NCI-H128 (cell line): ENCODE measurements around the gene GH1.

Source experiments
- DNase-seq: peaks from one replicate; lab custom pipeline; 2025; ENCODE audit not compliant: unreplicated experiment; lab: John Stamatoyannopoulos, UW

Gene GH1

DNA sequence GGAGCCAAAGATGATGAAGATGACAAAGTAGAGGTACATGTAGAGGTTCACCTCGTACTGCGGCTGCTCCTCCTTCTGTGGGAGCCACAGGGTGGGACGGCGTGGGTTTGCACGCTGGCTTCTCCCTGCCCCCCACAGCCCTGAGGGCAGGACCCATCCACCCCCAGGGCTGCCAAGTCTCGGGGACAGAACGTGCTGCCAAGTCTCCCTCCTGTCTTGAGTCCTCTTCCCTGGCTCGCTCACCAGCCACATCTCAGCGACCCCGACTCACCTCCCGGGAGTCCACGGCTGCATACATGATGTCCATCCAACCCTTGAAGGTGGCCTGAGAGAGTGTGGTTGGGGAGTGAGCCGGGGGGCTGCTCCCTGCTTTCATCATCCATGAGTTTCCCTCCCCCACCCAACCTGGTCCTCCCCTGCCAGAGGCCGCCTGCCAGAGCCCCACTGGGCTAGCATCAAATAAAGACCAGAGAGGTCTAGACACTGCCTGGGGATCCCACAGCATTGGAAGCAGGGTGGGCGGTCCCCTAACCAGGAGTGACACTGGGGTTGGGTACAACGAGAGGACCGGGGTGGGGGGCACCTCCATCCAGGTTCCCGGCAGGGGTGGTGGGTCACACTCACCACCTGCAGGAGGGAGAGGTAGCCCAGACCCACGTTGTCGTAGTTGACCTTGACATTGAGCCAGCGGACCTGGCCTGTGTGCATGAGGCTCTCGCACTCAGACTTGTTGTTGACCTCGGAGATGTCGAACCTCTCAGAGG, 26.3 kb upstream of the GH1 start:
- no peak for DNase-seq

DNA sequence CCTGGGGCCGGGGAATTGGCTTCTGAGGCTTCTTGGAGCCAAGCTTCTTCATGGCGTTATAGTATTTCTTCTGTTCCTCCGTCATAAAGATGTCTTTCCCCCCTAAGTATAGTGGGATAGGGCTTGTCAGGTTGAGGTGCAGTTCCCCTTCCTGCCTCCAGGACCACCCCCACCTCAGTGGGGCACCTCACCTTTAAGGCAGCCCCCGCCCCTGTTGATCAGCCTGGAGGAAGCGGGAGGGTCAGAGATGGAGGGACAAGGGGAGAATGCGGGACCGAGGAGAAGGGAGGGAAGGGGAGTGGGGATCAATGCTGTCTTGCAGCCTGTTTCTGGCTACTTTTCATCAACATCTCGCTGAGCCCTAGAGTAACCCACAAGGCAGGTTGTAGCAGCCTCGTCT, 25.1 kb upstream of the GH1 start:
- DNase-seq = no peak

DNA sequence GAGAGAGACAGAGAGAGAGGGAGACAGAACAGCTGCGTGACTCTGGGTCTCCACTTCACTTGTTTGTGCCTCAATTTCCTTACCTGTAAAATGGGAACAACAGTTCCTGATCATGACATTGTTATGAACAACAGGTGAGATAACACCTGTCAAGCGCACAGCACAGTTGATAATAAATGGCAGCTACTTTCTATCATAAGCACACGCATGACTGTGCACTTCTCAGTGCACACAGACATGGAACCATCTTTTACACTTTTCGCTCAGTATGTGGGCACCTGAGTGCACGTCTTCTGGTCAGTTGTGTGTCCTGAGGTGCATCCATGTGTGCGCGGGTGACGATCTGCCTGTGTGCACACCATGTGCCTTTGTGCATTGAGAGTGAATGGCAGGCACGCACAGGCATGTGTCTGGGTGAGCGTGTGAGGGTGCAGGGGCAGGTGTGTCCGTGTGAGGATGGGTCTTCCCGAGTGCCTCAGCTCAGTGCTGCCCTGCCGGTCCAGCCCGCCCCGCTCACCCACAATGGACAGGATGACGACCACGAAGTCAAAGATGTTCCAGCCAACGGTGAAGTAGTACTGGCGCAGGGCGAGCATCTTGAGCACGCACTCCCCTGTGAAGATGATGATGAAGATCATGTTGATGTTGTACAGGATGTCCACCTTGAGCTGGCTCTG, 23.8 kb upstream of the GH1 start:
- DNase-seq = no peak

DNA sequence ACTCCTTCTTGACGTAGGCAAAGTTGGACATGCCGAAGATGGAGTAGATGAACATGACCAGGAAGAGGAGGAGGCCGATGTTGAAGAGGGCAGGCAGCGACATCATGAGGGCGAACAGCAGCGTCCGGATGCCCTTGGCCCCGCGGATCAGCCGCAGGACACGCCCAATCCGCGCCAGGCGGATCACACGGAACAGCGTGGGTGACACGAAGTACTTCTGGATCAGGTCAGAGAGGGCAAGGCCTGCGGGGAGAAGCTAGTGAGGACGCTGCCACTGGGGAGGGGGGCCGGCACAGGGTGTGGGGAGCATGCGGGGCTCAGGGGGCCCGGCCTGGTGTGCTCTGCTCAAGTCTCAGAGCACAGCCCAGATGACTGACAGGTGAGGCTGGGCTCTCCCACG, 23.1 kb upstream of the GH1 start:
- no peak for DNase-seq

DNA sequence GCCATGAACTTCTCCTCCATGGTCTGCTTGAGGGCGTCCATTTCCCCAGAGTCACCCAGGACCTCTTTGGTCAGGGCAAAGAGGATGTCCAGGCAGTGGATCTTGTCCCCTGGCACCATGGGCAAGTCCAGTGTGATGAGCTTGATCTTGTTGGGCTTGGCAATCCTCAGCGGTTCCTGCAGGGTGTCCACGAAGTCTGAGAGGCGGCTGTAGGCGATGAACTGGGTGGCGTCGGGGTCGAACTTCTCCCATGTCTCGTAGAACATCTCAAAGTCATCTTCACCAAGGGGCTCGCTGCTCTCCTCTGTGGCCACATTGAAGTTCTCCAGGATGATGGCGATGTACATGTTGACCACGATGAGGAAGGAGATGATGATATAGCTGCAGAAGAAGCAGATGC, 22.5 kb upstream of the GH1 start:
- DNase-seq = no peak

DNA sequence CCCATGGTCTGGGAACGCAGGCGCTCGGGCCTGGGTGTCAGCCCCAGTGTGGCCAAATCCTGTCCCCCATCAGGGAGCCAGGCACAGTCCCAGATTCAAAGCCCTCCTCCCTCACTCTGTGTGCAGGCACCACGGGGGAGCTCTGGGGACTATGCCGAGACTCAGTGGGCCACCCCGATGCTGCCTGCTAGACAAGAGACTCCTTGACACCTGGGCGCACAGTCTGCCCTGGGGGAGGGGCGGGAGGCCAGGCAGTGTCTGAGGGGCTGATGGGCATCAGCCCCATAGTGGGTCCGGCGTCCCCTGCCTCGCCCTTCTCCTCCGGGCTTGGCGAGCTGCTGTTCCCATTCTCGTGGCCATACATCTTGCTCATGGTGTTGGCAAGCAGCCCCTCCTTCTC, 21.9 kb upstream of the GH1 start:
- DNase-seq = no peak

DNA sequence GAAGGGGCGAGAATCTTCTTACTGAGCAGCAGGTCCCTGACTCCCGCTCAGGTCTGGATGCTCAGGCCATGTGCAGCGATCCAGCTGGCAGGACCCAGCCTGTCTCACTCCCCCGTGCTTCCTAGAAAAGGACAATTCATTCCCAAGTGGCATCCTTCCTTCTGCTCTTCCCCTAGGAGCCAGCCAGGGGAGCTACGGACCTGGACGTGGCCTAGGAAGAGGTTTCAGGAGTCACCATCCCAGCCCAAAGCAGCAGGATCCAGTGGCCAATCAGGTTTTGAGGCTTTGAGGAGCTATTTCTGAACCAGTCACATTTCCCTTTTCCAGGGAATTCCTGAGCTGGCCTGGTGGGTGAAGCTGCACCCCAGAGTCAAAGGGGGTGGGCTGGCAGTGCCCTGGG, 21.2 kb upstream of the GH1 start:
- DNase-seq = no peak

DNA sequence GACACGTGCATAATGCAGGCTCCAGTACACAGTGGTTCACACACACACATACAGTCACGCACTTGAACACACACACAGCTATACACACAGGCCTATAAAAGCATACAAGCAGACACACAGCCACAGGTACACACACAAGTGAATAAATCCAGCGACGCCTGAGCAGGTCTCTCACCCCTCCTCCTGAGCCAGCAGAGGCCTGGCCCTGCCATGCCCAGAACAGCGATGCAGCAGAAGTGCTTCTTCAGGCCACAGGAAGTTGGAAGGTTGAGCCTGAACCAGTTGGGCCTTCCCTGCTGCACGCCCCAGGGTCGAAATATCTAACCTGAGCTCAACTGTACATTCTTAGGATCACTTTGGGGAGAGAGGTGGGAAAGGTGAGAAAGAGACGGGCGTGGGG, 20.8 kb upstream of the GH1 start:
- no peak for DNase-seq

DNA sequence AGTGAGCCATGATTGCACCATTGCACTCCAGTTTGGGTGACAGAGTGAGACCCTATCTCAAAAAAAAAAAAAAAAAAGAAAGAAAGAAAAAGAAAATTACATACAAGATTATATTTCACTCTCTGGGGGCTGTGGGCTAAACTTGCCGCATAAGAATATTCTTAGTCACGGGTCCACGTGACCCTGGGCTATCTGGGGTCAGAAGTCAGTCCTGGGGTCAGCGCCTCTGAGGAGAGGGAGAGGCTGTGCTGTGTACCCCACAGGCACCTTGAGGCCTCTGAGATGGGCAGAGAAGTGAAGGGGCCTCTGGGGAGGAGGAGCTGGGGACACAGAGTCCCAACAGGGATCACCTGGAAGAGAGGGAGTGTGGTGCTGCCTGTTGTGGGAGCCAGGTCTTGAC, 19.3 kb upstream of the GH1 start:
- DNase-seq = no peak

DNA sequence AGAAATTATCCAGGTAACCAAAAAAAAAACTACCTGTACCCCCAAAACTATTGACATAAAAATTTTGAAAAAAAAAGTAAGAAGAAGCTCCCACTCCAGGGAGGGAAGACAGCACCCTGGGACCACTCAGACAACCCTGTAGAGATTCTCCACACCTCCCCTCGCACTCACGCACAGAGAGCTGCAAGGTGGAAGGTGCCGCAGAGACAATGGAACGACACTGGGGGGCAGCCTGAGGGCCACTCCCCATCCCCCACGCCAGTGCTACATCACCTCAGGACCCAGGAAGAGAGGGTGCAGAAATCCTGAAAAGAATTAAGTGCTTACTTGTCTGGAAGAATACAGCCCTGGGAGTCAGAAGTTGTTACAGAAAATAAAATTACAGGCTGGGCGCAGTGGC, 18.7 kb upstream of the GH1 start:
- DNase-seq = no peak

DNA sequence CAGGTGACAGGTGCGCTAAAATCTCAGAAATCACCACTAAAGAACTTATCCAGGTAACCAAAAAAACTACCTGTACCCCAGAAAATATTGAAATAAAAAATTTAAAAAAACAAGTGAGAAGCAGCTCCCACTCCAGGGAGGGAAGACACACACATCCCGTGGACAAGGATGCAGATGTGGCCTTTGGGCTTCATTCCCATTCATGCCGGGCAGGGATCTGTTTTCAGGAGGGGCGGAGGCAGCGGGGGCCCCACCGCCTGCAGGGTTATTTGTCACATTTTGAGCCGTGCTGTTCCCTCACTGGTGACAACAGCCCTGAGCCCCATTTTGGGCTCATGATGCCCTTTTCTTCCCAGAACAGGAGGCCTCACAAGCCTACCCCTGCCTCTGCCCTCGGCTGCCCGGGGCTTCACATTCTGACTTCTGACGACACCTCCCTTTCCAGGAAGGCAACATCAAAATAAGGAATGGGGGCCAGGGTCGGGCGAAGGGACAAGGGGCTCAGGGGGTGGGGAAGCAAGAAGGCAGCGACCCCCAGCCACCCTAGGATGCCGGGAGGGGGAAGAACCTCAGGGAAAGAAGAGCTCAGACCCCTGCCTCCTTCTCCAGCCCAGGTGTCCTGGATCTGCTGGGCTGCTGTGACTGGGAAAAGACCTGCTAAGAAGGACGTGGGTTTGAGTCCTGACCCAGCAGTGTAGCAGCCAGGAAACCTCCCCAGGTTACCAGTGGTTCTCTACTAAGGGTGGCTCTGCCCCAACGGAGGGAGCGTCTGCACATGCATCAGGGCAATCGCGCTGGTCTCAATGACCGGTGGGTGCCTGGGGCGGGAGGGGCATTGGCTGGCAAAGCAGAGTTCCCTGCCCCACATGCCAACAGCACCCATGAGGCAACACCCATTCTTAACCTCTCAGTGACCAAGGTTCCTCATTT, 15.8 kb upstream of the GH1 start:
- no peak for DNase-seq

DNA sequence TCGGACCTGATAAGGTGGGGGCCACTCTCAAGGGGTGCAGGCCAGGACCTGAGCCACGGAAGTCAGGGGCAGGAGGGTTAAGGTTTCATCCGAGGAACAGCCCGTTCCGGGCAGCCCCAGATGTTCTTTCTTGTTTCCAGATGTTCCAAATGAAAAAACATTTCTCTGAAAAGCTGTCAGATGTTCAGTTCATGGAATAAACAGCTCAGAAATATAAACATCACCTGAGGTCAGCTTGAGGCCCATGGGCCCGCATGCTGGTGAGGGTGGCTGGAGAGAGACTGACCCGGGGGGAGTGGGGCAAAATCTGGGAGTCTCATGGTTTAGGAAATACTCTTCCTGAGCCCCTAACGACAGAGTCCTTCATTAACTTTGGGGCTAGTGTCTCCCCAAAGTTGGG, 15.0 kb upstream of the GH1 start:
- no peak for DNase-seq

DNA sequence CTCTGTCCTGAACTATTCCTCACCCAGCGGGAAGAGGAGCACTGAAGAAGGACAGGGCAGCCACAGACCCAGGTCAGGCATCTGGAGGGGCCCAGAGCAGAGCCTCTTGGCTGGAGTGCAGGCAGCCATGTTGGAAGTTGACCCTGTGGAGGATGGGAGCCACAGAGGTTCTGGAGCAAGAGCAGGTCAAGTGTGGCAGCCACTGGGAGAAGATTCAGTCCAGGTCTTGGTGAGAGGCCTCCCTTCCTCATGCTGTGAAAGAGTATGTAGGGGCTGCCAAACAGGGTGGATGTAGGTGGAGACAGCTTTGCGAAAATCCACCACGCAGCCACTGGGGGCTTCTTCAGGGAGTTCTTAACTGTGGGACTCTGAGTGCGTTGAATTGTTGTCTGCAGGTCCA, 14.1 kb upstream of the GH1 start:
- no peak for DNase-seq

DNA sequence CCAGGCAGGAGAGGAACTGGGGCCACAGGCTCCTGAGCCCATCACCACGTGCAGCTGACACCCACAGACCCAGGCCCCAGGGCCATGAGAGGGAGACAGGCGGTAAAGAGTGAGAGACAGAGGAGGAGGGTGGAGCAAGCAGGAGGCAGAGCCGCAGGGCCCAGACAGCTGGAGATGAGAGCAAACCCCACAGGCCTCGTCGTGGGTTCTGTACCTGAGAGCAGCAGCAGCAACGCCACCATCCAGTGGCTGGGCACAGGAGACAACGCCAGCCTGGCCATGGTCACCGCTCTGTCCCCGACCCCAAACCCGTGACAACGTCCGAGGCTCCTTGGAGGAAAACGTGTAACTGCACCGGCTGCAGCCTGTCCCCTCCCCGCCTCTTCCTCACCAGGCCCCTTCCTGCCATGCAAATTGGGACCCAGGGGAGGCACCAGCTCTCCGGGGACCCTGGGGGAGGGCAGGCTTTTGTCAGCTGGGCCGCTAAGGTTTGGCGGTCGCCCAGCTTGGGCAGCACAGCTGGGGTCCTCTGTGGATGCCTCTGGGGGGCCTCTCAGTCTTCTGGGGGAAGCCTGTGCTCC, 13.4 kb upstream of the GH1 start, which contains the start of gene CD79B:
CD79B (minus strand) TSS at position 351 of the 581 bp plus-strand sequence; CDS start at position 281, 70 bp downstream.
- DNase-seq = no peak

DNA sequence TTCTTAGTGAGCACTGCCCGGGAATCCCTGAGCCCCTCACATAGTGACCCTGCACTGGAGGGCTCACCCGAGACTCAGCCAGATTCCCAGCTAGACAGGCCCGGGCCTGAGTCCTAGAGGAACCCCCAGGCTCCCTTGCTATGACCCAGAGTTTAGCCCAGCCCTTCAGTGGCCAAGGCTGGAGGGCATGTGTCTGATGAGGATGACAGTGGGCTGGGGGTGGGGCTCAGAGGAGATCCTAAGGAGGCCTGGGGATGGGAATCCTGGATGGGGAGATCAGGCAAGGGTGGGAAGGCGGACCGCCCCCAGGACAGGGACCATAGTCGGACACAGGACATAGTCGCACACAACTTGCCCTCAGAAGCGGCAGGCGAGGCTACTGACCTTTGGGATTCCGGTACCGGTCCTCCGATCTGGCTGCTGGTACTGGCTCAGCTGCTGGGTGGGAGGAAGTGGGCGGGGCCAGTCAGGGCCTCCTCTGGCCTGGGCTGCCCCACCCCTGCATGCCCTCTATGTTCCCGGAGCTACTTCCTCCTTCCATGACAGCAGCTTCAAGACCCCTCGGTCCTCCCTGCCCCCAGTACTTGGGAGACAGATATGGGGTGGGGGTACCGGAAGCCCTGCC, 12.4 kb upstream of the GH1 start:
- DNase-seq = no peak

DNA sequence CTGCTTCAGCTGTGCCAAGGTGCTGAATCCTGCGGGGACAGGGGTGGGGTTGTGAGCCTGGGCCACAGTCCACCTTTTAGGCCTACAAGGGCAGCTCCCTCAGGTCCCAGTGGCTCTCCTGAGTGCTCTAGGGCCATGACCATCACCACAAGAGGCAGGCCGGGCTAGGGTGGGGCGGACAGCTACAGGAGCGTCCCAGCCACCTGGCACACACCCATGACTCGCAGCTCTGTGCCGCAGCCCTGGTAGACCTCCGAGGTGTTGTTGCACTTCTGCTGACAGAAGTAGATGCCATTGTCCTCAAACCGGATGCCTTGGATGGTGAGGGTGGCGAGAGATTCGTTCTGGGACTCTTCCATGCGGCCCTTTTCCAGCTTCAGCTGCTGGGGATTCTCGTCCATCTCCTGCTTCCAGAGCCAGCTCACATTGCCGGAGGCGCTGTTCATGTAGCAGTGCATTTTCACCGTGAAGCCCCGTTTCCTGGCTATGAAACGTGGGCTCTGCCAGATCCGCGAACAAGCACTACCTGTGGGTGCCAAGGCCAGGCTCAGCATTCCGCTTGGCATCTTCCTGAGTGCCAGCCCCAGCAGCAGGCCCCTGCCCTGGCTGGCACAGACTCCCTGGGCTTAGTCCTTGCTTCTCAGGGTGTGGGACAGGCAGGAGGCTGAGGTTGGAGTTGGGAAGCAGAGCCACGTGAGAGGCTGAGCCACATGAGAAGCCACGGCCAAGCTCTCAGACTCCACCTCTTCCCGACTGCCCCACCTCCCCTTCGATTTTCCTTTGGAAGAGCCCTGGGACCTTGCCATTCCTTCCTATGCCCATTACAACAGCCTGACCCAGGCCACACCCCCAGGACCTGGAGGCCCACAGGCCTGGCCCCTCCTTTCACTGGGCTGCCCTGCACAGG, 11.5 kb upstream of the GH1 start:
- no peak for DNase-seq

DNA sequence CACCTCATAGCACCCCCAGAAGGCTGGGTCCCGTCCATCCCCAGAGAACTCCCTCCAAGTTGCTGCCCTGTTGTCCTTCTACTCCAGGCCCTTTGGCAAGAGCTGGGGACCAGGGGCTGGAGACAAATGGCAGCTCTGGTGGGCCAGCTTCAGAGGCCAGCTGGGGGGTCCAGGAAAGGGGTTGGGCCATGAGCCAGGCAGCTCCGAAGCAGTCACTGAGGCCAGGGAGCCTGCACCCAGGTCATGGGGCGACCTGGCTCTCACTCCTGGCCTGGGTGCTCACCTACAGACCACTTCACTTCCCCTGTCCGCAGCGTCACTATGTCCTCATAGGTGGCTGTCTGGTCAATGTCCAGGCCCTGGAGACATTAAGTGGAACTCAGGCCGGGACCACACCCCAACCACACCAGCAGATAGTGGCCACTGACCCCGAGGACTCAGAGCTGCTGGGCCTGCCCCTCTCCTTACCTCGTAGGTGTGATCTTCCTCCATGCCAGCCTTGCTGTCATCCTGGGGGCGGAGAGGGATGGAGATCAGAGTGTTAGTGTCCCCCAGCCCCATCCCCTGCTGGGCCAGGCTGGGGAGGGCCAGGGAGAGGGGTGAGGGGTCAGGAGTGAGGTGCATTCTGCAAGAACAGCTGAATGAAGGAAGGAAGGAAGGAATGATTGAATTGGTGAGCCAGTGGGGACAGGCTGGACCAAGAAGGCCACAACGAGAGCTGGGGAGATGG, 10.5 kb upstream of the GH1 start:
- no peak for DNase-seq

DNA sequence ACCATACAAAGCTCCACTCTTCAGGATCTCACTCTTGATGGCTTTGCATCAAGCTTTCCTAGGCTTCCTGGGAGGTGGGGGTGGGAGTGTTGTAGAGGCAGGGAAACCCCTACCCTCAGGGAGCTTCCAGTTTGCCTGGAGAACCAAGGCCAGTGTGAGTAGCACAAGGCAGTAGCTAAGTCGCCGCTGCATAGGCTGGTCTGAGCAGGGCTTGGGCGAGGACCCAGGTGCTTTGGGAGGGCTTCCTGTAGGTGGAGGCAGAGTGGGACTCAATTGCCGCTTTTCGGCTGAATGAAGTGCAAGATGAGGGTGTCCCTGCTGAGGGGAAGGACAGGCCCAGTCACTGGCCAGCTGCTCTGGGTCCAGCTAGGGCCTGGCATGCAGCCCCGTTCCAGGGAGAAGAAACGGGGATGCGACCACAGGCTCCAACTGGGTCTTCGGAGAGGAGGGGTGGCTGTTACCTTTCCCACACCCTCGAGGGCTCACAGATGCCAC, 9.6 kb upstream of the GH1 start:
- no peak for DNase-seq
